GM12875 (cell line): ENCODE data around the gene TTC19.

Experiments used
- H3K4me3 ChIP-seq: one replicate; pipeline ENCODE4 v1.5.1; 2011; ENCODE audit warnings: low read depth, low read length, control low read depth
- TF ChIP-seq, protein P1 (sequence below): IDR thresholded peaks from 2 replicates; pipeline ENCODE4 v1.5.1; 2011; ENCODE audit warnings: low read depth, mild to moderate bottlenecking, control low read depth, inconsistent platforms, low read length, moderate library complexity, borderline replicate concordance; ENCODE audit not compliant: insufficient read depth

Gene TTC19

DNA sequence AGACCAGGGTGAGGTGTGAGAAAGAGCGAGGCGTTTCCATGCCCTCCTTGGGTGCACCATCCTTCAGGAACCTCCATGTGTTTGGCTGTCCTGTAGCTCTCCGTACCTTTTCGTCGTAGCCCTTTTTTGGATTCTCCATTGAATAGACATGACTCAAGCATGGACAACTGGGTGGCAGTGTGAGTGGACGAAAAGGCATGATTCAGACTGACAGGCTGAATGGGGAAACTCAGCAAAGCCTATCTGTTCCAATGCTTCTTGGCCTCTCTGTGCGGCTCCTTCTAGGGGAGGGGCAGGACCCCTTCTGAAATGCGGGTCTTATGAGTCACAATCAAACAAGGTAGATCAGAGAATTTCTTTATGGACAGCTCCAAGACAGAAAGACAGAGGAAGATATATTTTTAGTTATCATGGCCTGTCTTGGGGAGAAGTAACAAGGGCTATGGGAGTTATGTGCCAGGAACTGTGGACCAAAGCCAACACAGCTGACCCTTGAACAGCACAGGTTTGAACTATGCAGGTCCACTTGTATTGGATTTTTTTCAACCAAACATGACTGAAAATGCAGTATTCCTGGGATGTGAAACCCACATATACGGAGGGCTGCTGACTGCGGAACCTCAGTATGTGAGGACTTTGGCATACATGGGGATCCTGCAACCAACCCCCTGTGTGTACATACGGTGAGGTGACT, 31.8 kb upstream of the TTC19 start:
- TF ChIP-seq, protein P1, sequence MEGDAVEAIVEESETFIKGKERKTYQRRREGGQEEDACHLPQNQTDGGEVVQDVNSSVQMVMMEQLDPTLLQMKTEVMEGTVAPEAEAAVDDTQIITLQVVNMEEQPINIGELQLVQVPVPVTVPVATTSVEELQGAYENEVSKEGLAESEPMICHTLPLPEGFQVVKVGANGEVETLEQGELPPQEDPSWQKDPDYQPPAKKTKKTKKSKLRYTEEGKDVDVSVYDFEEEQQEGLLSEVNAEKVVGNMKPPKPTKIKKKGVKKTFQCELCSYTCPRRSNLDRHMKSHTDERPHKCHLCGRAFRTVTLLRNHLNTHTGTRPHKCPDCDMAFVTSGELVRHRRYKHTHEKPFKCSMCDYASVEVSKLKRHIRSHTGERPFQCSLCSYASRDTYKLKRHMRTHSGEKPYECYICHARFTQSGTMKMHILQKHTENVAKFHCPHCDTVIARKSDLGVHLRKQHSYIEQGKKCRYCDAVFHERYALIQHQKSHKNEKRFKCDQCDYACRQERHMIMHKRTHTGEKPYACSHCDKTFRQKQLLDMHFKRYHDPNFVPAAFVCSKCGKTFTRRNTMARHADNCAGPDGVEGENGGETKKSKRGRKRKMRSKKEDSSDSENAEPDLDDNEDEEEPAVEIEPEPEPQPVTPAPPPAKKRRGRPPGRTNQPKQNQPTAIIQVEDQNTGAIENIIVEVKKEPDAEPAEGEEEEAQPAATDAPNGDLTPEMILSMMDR: no peak
- no peak overlapping the region for H3K4me3 ChIP-seq

DNA sequence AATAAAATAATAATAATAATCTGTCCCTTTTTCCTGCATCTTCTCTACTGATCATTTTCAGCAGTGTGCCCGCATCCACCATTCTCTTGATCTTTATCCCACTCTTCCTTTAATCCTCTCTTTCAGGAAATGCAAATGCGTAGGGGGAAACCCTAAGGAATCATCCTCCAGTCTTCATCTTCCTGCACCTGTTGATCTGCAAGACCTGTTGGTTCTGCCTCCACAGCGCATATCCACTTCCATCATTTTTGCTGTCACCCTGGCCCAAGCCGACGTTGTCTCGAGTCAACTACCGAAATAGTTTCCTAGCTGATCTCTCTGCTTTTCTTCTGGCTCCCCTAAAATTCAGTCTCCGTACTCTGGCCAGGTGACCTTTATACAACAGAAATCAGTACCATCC, 30.2 kb upstream of the TTC19 start:
- no peak overlapping the region for H3K4me3 ChIP-seq
- TF ChIP-seq, protein P1: no peak

DNA sequence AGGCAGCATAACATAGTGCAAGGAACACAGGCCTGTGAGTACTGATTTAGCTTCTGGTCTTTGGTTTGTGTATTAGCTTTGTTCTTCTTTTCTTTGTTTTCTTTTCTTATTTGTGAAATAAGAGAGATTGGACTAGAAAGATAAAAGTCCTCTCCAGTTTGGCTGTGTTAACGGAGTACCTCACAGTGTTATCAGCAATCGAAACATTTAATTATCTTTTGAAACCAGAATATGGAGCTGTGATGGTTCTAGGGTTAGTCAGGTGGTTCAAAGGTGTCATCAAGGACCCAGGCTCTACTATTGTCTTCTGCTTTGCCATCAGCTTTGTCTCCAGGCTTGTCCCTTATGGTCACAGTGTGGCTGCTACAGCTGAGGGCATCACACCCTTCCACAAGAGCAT, 29.1 kb upstream of the TTC19 start:
- TF ChIP-seq, protein P1: no peak
- no peak overlapping the region for H3K4me3 ChIP-seq

DNA sequence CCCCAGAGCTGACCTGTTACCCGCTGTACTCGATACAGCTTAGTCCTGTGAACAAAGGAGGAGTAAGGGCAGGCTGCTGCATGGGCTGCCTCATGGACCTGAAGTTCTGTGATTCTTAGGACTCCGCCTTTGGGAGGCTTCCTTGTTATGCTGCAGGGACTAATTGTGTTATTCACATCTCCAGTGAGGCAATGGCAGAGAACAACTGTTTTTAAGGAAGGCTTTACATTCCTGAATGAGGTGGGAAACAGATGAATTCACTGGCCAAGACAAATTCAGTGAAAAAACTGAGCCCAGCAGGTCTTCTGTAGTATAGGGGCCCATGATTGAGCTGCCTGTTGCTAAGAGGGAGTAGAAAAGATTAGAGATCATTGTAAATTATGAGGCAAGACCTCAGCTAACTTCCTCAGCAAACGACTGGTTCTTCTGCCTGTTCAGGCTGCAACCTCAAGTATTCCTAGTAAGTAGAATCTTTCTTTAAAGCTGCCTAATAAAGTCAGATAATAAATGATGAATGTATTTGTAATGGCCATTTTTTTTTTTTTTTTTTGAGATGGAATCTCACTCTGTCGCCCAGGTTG, 28.4 kb upstream of the TTC19 start:
- H3K4me3 ChIP-seq: no peak overlapping the region
- TF ChIP-seq, protein P1: no peak

DNA sequence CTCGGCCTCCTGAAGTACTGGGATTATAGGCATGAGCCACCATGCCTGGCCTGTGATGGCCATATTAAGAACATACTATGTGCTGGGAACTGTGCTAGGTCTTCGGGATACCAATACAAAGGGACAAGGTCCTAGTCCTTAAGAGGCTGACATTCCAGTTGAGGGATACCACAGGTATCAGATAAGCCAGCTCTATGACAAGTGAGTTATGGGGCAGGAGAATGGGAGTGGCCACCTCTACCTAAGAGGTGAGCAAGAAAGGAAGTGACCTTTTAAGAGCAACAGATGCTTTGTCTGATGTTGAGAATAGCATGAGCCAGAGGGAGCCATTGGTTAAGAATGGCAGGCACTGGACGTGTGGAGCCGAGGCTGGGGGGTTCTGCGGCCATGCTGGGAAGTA, 27.7 kb upstream of the TTC19 start:
- H3K4me3 ChIP-seq: no peak overlapping the region
- TF ChIP-seq, protein P1: no peak

DNA sequence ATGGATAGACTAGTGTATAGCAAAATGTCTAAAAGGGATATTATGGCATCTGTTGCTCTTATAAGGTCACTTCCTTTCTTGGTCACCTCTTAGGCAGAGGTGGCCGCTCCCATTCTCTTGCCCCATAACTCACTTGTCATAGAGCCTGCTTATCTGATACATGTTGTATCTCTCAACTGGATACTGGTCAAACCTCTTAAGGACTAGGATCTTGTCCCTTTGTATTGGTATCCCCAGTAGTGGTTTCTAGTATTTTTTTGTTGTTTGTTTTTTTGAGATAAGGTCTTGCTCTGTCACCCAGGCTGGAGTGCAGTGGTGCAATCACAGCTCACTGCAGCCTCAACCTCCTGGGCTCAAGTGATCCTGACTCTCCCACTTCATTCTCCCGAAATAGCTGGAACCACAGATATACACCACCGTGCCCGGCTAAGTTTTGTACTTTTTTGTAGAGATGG, 27.1 kb upstream of the TTC19 start:
- no peak overlapping the region for H3K4me3 ChIP-seq
- TF ChIP-seq, protein P1: no peak

DNA sequence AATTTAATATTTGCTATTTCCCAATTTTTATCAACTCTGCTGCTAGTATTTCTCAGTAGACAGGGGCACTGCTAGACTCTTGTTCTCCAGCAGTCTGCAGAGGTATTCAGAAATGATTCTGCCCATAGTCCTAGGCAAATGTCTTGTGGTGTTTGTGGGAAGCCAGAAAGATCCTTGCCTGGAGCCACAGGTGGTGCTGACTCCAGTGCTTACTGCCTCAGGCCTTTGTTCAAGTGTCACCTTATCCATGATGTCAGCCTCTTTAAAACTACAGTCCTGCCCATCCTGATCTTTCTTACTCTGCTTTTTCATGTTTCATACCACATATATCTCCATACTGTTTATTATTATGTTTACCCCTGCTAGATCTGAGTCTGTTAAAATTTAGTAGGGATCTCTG, 26.6 kb upstream of the TTC19 start:
- H3K4me3 ChIP-seq: no peak overlapping the region
- TF ChIP-seq, protein P1: no peak
